Vagina (tissue), 2 donors: ENCODE results near the gene KAT2B. TPM values are rescaled to one million over a fixed set of nuclear protein-coding genes. Genes with fewer than 3 reads are reported as not detected.

Experiments used
- DNase-seq, 2 donors: peaks; one replicate each; pipeline ENCODE4 v3.0.0-alpha.2; 2017; ENCODE audit errors: extremely low spot score in 2 of 2
- H3K27ac ChIP-seq: fragments of 200-600 bp; sonication (generic); one replicate; pipeline ENCODE4 v1.5.1; 2019
- H3K27me3 ChIP-seq: fragments of 200-600 bp; sonication (generic); one replicate; pipeline ENCODE4 v1.5.1; 2019
- H3K36me3 ChIP-seq, 2 donors: fragments of 200-600 bp; sonication (generic); one replicate each; pipeline ENCODE4 v1.5.1; 2017 to 2019
- H3K4me1 ChIP-seq: fragments of 200-600 bp; sonication (generic); one replicate; pipeline ENCODE4 v1.5.1; 2019
- H3K4me3 ChIP-seq, 2 donors: fragments of 200-600 bp; sonication (generic); 1 replicate in 1 of 2; 2 replicates in 1 of 2; pipeline ENCODE4 v1.5.1; 2016 to 2019
- H3K9me3 ChIP-seq: fragments of 200-600 bp; sonication (generic); one replicate; pipeline ENCODE4 v1.5.1; 2019
- POLR2A ChIP-seq, 2 donors: fragments of 450-650 bp; IDR thresholded peaks; one replicate each; pipeline ENCODE4 v1.6.1; 2017; ENCODE audit warnings: antibody characterized with exemption in 2 of 2, mild to moderate bottlenecking in 2 of 2, moderate library complexity in 2 of 2
- POLR2AphosphoS5 ChIP-seq, 2 donors: sonication (generic); formaldehyde crosslinking; IDR thresholded peaks; one replicate each; pipeline ENCODE4 v1.9.0; 2017; ENCODE audit warnings: antibody characterized with exemption in 2 of 2, mild to moderate bottlenecking in 2 of 2, low read depth in 1 of 2; ENCODE audit not compliant: insufficient read depth in 1 of 2
- intact Hi-C: fragments of 100-400 bp; cut with DNase I; formaldehyde crosslinking; loops from one replicate; pipeline ENCODE4 v1.15.1; 2023
- total RNA-seq: library from RNA; depleted of rRNA; stranded (reverse); fragments of >200 nt; gene quantifications from one replicate; pipeline ENCODE4 v1.2.3, GENCODE V29; 2016
- TF ChIP-seq, protein P1 (sequence below), 3 experiments: fragments of 450-650 bp in 2 of 3; fragments of 200-600 bp in 1 of 3; sonication (generic) in 1 of 3; IDR thresholded peaks; one replicate each; pipeline ENCODE4 v1.5.1; 2017 to 2019; ENCODE audit warnings: antibody characterized with exemption in 3 of 3, mild to moderate bottlenecking in 2 of 3, moderate library complexity in 2 of 3

Gene KAT2B
- total RNA-seq, 1 donor from 2014 or later, result 41.0 TPM

DNA sequence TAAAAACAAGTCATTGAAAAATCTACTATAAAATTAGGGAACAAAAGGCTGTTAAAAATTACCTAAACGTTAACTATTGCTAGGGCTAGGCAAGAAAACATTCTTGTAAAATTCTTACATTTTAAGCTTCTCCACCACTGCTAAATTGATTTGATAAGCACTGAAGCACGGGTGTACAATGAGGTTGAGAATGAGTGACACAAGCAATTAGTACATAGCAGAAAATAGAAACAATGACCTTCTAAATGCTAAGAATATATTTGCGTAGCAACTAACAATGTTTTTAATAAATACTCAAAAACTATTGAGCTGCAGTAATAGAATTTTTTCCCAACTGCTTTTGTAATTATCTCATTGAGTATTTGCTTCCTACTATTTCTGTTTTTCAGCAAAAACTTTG is 141.0 kb downstream of the KAT2B start:
- H3K27ac ChIP-seq, result no peak overlapping the region
- no peak overlapping the region for H3K4me3 ChIP-seq
- intact Hi-C loops, result no loop called here
- no peaks in the 10 kb centered on the region for H3K27me3 ChIP-seq
- H3K9me3 ChIP-seq, result no peaks in the 10 kb centered on the region
- H3K36me3 ChIP-seq, result no peaks in the 10 kb centered on the region
- H3K4me1 ChIP-seq, result peaks cover 6% of the 10 kb centered on the region
- TF ChIP-seq, protein P1, sequence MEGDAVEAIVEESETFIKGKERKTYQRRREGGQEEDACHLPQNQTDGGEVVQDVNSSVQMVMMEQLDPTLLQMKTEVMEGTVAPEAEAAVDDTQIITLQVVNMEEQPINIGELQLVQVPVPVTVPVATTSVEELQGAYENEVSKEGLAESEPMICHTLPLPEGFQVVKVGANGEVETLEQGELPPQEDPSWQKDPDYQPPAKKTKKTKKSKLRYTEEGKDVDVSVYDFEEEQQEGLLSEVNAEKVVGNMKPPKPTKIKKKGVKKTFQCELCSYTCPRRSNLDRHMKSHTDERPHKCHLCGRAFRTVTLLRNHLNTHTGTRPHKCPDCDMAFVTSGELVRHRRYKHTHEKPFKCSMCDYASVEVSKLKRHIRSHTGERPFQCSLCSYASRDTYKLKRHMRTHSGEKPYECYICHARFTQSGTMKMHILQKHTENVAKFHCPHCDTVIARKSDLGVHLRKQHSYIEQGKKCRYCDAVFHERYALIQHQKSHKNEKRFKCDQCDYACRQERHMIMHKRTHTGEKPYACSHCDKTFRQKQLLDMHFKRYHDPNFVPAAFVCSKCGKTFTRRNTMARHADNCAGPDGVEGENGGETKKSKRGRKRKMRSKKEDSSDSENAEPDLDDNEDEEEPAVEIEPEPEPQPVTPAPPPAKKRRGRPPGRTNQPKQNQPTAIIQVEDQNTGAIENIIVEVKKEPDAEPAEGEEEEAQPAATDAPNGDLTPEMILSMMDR (IDR thresholded peaks at IDR 0.05), result no peak
- TF ChIP-seq POLR2AphosphoS5 (IDR thresholded peaks at IDR 0.05; ENCODE audit: insufficient read depth in 1 of 2, low read depth in 1 of 2) (no peak), POLR2A (IDR thresholded peaks at IDR 0.05) (no peak)
- no peak for DNase-seq

DNA sequence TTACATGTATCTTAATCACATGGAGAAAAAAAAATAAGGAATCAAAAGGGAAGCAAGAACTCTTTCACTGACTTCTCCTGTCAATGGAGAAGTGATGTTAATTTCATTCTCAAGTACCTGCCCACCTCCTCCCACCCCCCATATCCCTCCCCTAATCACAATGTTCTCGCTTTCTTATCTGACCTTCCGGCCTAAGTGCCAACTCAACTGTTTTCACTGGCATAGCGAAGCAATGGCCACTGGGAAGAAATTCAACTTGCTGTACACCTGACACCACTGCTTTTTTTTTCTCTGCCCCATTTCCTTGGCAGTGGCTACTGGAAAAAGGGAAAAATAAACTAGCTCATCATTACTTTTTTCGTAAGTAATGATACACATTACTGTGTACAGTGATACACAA is 142.0 kb downstream of the KAT2B start:
- Histone ChIP-seq H3K27ac (no peak overlapping the region), H3K36me3 (no peaks in the 10 kb centered on the region), H3K27me3 (no peaks in the 10 kb centered on the region), H3K4me3 (no peak overlapping the region), H3K4me1 (peaks cover 12% of the 10 kb centered on the region), H3K9me3 (no peaks in the 10 kb centered on the region)
- intact Hi-C loops, result no loop called here
- DNase-seq, result no peak
- TF ChIP-seq, protein P1 (IDR thresholded peaks at IDR 0.05), result no peak
- no peak for TF ChIP-seq POLR2AphosphoS5 (IDR thresholded peaks at IDR 0.05; ENCODE audit: insufficient read depth in 1 of 2, low read depth in 1 of 2)
- no peak for TF ChIP-seq POLR2A (IDR thresholded peaks at IDR 0.05)

DNA sequence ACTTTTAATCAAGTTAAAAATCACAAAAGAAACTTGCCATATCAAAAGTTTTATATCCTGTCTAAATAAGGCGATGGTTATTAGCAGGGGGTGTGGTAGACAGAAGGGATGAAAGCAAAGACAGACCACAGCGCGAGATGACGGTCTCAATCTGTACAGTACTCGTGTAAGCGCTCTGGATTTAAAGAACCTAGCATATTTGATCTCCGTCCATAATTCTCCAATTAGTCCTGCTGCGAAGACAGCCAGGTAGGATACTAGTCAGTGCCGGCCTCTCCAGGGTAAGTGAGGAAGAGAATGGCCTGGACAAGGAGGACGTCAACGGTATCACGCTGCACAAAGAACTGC is 145.1 kb downstream of the KAT2B start:
- H3K27me3 ChIP-seq, result no peaks in the 10 kb centered on the region
- peak overlapping the region; percentile 51 to 72 for H3K4me3 ChIP-seq
- peaks cover 16% of the 10 kb centered on the region for H3K4me1 ChIP-seq
- H3K9me3 ChIP-seq, result no peaks in the 10 kb centered on the region
- H3K27ac ChIP-seq, result no peak overlapping the region
- intact Hi-C loops, result loop anchor here (5.0 kb wide), 1 partner anchor 143 kb away; the partner anchor contains the start of gene KAT2B
- H3K36me3 ChIP-seq, result no peaks in the 10 kb centered on the region
- TF ChIP-seq, protein P1 (IDR thresholded peaks at IDR 0.05), result no peak
- TF ChIP-seq POLR2AphosphoS5 (IDR thresholded peaks at IDR 0.05; ENCODE audit: insufficient read depth in 1 of 2, low read depth in 1 of 2) (no peak), POLR2A (IDR thresholded peaks at IDR 0.05) (no peak)
- DNase-seq, result no peak

DNA sequence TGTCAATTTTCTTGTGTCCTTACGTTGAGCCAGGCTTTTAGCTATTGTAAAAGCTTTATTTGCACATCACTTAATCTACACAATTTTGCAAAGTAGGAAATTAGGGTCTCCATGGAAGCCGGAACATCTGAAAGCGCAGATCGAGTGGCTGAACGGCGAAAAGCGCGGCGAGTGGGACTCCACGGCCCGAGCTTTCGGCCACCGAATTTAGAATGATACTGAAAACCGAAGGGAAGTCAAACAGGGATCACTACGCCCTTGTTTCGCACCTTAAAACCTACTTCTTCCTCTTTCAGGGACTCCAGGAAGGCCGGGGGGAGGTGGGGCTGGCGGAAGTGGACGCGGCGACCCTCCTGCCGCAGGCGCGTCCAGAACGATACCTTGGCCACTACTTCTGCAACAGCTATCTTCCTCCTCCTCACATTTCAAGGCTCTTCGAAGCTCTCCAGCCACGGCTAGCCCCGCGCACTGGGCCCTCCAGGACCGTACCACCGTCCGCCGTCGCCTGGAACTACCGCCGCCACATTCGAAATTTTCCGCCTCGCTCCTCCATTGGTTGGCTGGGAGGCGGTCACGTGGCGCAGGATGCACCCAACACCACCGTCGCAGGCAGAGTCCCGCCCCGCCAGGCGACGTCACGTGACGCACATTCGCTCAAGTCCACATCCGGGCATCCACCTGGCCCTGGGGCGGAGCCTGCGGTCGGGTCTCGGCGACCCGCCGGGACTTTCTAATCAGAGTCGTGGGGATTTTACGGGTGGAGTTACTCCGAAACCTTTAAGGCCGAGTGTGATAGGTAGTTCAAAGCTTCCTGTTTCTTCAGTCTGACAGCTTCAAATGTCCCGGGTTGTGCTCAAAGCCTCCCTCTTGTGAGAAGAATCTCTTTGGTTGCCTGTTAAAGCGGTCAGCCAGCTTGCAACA is 145.7 kb downstream of the KAT2B start, which contains the start of gene SGO1:
TSS of gene SGO1 (minus strand) at position 528 of the 921 bp plus-strand sequence. CDS start 2,179 bp downstream, outside the sequence.
- H3K4me1 ChIP-seq, result peaks cover 16% of the 10 kb centered on the region
- intact Hi-C loops, result loop anchor here (5.0 kb wide), 1 partner anchor 144 kb away; the partner anchor contains the start of gene KAT2B
- no peaks in the 10 kb centered on the region for H3K36me3 ChIP-seq
- peak within 1 kb of the TSS; percentile 93 for H3K27ac ChIP-seq
- TF ChIP-seq, protein P1 (IDR thresholded peaks at IDR 0.05), result no peak
- TF ChIP-seq POLR2A (IDR thresholded peaks at IDR 0.05) (peak in 1 of 2 donors; percentile 69), POLR2AphosphoS5 (IDR thresholded peaks at IDR 0.05; ENCODE audit: insufficient read depth in 1 of 2, low read depth in 1 of 2) (peak; percentile 97 to 98)
- peak within 1 kb of the TSS; percentile 51 to 72 for H3K4me3 ChIP-seq
- peak; percentile 99 for DNase-seq
- H3K9me3 ChIP-seq, result no peaks in the 10 kb centered on the region
- H3K27me3 ChIP-seq, result no peaks in the 10 kb centered on the region
